Left lobe of liver (tissue), 2 donors: ENCODE measurements around the gene ACMSD. TPM values are rescaled to one million over a fixed set of nuclear protein-coding genes. Genes with fewer than 3 reads are reported as not detected.
"Not testable (repeated sequence)": the region's sequence is repeated elsewhere in the genome, so short reads cannot be mapped to it uniquely, and the experiment has no call there.

Source experiments
- ATAC-seq: fragments of 200-7000 bp; cut with Tn5 transposase; one replicate; pipeline ENCODE4 v1.9.1; 2020; ENCODE audit warnings: mild to moderate bottlenecking, moderate library complexity
- DNase-seq: peaks from one replicate; pipeline ENCODE4 v3.0.0-alpha.2; 2020; ENCODE audit warnings: low spot score
- total RNA-seq: library from RNA; stranded (reverse); gene quantifications from one replicate; pipeline ENCODE4 v1.2.1, GENCODE V29; 2021
- donor health status: DM: no; HTN: no; CAD: no; lungs with moderate emphysema.
- donor health status: DM: no; HTN: yes; CAD: no.

ACMSD gene
- total RNA-seq, 1 donor from 2014 or later: 123 TPM

DNA sequence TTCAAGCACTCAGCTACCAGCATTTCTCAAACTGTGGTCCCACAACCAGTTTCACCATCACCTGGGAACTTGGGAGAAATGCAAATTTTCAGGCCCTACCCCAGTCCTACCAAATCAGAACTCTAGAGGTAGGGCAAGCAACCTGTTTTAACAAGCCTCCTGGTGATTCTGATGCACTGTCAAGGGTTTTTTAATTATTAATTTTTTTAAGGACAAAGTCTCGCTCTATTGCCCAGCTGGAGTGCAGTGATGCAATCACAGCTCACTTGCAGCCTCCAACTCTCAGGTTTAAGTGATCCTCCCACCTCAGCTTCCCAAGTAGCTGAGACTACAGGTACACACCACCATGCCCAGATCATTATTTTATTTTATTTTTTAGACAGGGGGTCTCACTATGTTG lies 7.8 kb downstream of the ACMSD start:
- no peak for DNase-seq
- peak; percentile 68 for ATAC-seq

DNA sequence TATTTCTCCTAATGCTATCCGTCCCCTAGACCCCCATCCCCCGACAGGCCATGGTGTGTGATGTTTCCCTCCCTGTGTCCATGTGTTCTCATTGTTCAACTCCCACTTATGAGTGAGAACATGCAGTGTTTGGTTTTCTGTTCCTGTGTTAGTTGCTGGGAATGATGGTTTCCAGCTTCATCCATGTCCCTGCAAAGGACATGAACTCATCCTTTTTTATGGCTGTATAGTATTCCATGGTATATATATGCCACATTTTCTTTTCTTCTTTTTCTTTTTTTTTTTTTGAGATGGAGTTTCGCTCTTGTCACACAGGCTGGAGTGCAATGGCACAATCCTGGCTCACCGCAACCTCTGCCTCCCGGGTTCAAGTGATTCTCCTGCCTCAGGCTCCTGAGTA lies 9.2 kb downstream of the ACMSD start:
- not testable (repeated sequence) for ATAC-seq, DNase-seq

DNA sequence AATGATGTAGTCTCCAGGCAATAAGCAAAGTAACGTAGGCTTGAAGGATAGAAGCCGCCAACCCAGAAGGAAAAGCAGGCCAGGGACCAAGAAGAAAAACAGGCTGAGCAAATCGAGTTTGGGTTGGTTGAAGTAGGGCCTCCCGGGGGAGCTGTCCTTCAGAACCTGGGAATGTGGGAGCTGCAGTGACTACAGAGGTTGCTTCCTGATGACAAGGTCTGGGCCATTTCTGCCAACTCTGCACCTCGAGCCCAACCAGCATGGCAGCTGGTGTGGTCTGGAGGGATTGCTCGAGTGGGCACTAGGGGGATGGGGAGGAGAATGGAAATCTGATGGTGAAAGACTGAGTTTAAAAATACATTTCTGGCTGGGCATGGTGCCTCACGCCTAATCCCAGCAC lies 14.1 kb downstream of the ACMSD start:
- ATAC-seq (no peak), DNase-seq (no peak)

GRCh38 chr2:134855709-134856108 lies 17.3 kb downstream of the ACMSD start:
- no peak for DNase-seq
- ATAC-seq: peak; percentile 27

GRCh38 chr2:134858245-134858644 lies 19.8 kb downstream of the ACMSD start:
- DNase-seq (no peak), ATAC-seq (no peak)

DNA sequence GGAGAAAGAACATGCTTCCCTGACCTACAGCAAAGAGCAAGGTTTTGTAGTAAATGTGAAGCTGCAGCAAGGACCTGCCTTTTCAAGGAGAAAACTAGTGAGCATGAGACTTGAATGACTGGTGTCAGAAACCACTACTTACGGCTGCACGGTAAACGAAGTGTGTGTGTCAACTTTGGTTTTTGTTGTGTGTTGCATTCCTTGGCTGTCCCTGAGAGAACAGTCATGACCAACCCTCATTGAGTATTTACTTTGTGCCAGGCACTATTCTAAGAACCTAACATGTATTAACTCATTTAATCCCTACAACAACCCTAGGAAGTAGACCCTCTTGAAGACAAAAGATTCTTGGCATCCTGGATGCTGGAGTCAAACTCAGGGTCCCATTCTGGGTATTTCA lies 22.8 kb downstream of the ACMSD start:
- no peak for DNase-seq

GRCh38 chr2:134862069-134862468 lies 23.7 kb downstream of the ACMSD start:
- ATAC-seq: peak; percentile 3
- DNase-seq: no peak

More for the DNA sequence above, 22.8 kb downstream of the ACMSD start:
- no peak for ATAC-seq

- ATAC-seq: peak; percentile 72
- peak; percentile 89 for DNase-seq
These were observed 24.3 kb downstream of the ACMSD start for GRCh38 chr2:134862674-134863073.

- DNase-seq: no peak
- ATAC-seq: no peak
These were observed 25.0 kb downstream of the ACMSD start for GRCh38 chr2:134863446-134863845.

DNA sequence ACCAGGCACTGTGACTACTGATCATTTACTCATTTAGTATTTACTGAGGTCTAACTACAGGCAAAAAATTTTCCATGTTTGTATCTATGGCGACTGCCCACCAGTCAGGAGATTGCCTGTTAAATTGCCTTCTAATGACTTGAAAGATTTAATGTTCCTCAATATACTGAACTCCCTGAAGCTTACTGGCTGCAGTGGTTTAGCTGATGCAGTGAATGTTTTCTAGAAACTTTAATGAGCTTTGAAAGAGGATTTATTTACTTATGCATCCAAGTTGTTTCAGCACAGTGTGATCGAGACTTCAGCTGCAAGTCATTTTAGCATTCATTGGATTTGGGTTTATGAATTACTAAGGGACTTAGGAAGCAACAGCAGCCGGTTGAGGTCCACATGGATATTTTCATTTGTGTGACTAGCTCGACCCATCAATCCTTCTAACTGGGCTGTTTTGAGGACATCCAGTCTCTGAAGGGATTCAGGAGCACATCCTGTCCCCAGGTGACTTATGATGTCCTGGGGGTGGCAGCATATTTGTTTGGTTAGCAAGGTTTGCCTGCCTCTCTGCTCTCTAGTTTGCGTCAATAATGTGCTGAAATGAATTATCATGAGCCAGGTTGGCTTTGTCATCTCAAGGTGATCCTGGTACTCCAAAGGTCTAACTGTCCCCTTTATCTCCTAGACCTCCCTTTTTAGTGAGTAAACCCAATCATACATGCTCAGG lies 26.8 kb downstream of the ACMSD start:
- DNase-seq (peak; percentile 87), ATAC-seq (peak; percentile 60)

GRCh38 chr2:134866498-134867099 lies 28.2 kb downstream of the ACMSD start:
- no peak for ATAC-seq

GRCh38 chr2:134869946-134870736 lies 31.7 kb downstream of the ACMSD start:
- DNase-seq: peak; percentile 89
- peak; percentile 70 for ATAC-seq

More at GRCh38 chr2:134866498-134867099, 28.2 kb downstream of the ACMSD start:
- DNase-seq: no peak

GRCh38 chr2:134873152-134873551 lies 34.7 kb downstream of the ACMSD start:
- ATAC-seq (no peak), DNase-seq (no peak)

GRCh38 chr2:134875309-134875708 lies 36.9 kb downstream of the ACMSD start:
- DNase-seq (no peak), ATAC-seq (no peak)

GRCh38 chr2:134882773-134883172 lies 44.4 kb downstream of the ACMSD start:
- no peak for ATAC-seq
- DNase-seq: no peak

GRCh38 chr2:134883552-134884293 lies 45.3 kb downstream of the ACMSD start:
- DNase-seq (no peak), ATAC-seq (peak; percentile 39)

GRCh38 chr2:134884435-134884834 lies 46.0 kb downstream of the ACMSD start:
- DNase-seq (no peak), ATAC-seq (peak; percentile 36)

DNA sequence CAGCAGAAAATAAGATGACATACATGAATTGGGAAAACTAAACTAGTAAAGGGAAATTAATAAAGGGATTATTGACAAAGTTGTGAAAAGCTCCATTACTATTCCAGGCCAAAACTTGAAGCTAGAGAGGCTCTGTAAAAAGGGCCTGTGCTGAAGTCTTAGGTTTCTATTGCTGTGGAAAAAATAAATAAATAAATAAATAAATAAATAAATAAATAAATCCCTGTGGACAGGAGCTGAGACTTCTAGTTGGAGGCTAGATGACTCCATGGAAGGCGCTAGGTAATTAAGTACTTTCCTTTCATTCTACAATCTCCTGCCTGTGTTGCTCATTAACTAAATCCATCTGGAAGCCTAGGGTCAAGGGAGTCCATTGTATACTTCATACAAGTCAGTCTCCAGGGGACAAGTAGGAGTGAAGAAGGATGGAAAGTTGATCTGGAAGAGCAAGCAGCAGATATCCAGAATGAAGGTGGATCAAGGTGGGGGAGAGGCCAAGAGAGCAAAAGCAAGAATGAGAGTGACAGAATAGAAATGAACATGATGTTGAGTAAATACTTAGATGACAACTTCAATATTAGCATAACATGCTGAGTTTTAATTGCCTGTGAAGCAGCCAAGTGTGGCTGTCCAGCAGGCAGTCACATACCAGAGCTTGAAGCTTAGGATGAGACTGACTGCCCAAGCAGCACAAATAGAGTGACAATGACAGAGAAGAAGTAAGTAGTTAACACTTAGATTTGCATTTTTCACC lies 54.0 kb downstream of the ACMSD start:
- DNase-seq: no peak

DNA sequence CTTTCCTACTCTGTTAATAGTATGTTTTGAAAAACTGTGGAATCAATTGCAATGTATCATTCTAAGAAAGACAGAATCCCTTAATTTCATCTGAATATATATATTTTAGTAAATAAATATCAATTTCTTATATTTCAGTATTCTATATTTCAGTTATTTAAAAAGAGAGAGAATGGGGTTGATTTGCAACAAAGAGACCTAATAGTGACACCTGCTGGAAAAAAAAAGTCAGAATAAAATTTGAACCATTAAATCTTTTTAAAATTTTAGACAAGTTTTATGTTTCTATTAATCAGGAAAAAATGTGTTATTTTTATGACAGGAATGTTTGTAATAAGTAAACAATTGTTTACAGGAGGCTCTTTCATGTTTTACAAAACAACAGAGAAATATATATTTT lies 59.5 kb downstream of the ACMSD start:
- ATAC-seq (no peak), DNase-seq (no peak)

More for the DNA sequence above, 54.0 kb downstream of the ACMSD start:
- ATAC-seq: peak; percentile 39

DNA sequence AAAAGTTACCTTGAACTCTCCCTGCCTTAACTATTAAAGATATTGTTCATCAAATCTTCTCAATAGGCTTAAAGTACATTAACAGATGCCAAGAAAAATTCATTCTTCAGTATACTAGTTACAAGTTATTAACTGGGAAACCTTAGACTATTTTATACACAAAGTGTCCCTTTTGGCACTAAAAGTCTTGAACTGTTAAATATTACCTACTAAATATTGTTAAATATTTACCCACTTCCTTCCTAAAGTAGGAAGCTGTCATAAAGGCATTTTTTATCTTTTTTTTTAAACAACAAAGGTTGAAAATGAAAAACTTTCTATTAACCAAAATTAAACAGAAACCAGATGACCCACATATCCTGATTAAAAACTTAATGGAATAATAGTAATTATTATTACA lies 60.8 kb downstream of the ACMSD start:
- ATAC-seq (peak; percentile 30), DNase-seq (no peak)
